Prostate gland (tissue), 2 donors: ENCODE measurements around the gene ACACA. TPM values are rescaled to one million over a fixed set of nuclear protein-coding genes. Genes with fewer than 3 reads are reported as not detected.
"Not testable (repeated sequence)": the region's sequence is repeated elsewhere in the genome, so short reads cannot be mapped to it uniquely, and the experiment has no call there.

Experiments used
- DNase-seq: peaks from one replicate; pipeline ENCODE4 v3.0.0-alpha.2; 2019; ENCODE audit warnings: low spot score
- H3K27ac ChIP-seq, 2 donors: fragments of 200-600 bp; sonication (generic); 2 replicates each; pipeline ENCODE4 v1.5.1; 2017 to 2019
- H3K27me3 ChIP-seq: fragments of 200-600 bp; sonication (generic); replicated peaks from 2 replicates; pipeline ENCODE4 v1.5.1; 2019; ENCODE audit not compliant: insufficient read depth
- H3K36me3 ChIP-seq, 2 donors: fragments of 200-600 bp; sonication (generic); 1 replicate in 1 of 2; 2 replicates in 1 of 2; pipeline versions ENCODE4 v1.5.1 to v1.8.1; 2017 to 2019
- H3K4me1 ChIP-seq: fragments of 200-600 bp; sonication (generic); replicated peaks from 2 replicates; pipeline ENCODE4 v1.5.1; 2019
- H3K4me3 ChIP-seq, 2 donors: fragments of 200-600 bp; sonication (generic); 2 replicates each; pipeline ENCODE4 v1.5.1; 2017 to 2019
- H3K9me3 ChIP-seq: fragments of 200-600 bp; sonication (generic); 2 replicates; pipeline ENCODE4 v1.5.1; 2017
- POLR2A ChIP-seq: fragments of 450-650 bp; IDR thresholded peaks from one replicate; pipeline ENCODE4 v1.6.1; 2016; ENCODE audit warnings: antibody characterized with exemption, mild to moderate bottlenecking
- POLR2AphosphoS5 ChIP-seq: sonication (generic); formaldehyde crosslinking; IDR thresholded peaks from one replicate; pipeline ENCODE4 v1.6.1; 2017; ENCODE audit warnings: antibody characterized with exemption
- WGBS: methylation state at CpG from one replicate; pipeline ENCODE4 v1.1.5; 2018; 5-methylcytosine and 5-hydroxymethylcytosine counted together
- intact Hi-C: fragments of 100-400 bp; cut with DNase I; formaldehyde crosslinking; loops from one replicate; pipeline ENCODE4 v1.14.2; 2022
- total RNA-seq, 2 donors: library from RNA; depleted of rRNA; stranded (reverse); fragments of >200 nt; gene quantifications; one replicate each; pipeline ENCODE4 v1.1.0, GENCODE V29; 2016
- TF ChIP-seq, protein P1 (sequence below), 4 experiments: fragments of 200-600 bp in 2 of 4; fragments of 450-650 bp in 2 of 4; sonication (generic) in 2 of 4; IDR thresholded peaks; 1 replicate in 3 of 4; 2 replicates in 1 of 4; pipeline ENCODE4 v1.5.1; 2016 to 2019; ENCODE audit warnings: antibody characterized with exemption in 4 of 4, mild to moderate bottlenecking in 2 of 4, moderate library complexity in 2 of 4

The ACACA gene
- total RNA-seq, 2 donors from 2014 or later, result 54.2 to 71.3 TPM

DNA sequence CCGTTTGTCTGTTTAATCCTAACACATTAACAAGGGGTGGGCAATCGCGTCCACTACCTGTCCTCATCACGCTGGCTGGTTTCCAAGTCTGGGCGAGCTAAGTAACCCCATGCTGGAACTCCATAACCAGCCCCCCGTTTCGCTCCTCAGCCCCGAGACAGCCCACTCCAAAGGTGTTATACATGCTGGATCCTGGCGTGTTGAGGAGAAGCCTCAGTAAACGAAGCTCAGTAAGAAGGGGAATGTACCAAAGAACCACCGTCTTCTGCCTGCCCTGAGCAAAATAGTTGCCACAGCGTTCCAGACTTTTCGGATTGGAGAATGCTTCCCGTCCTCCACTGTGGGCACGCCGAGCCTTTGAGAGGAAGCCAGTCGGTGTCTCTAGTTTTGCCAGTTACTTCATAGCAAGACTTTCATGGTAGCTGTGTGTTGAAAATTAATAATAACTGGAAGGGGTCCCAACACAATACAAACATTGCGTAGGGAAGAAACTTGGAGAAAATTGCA, 46.9 kb downstream of the ACACA start:
- H3K4me1 ChIP-seq, result no peaks in the 10 kb centered on the region
- TF ChIP-seq POLR2A (no peak), POLR2AphosphoS5 (peak; percentile 4)
- 2% methylated on average over 18 of the region's 18 CpGs for WGBS

DNA sequence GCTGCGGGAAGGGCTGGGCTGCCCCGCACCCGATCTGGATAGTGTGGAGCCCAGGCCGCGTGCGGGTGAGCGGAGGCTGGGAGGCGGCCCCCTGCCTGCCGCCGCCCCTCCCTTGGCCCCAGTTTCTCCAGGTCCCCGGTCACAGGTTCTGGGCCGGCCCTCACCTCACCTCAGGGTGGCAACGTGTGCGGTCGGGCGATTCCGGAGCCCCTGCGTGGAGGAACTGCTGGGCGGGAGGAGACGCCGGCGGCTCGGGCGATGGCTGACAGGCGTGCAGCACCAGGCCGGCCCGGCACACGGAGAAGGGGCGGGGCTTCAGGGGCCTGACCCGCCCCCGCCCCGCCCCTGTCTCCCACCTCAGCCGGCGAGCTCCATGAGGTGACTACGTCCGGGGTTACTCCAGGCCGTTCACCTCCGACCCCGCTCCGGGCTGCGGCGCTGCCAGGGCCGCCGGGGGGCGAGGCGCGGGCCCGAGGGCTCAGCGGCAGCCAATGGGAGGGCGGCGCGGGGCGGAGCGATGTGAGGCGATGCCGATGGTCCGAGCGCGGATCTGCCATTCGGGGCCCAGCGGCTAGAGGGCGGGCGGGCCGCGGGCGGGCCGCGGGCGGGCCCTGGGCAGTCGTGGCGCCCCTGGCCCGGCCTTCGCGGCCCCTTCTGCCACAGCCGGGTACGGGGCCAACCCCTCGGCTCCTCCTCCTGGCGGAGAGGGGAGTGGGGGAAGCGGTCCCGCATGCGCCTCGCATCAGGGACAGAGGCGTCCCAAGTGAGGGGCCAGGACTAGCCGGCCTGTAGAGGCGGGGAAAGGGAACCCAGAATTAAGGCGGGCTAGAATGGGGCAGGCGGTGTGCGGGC, 47.6 kb downstream of the ACACA start:
- Histone ChIP-seq H3K27me3 (no peaks in the 10 kb centered on the region), H3K4me3 (peak overlapping the region; percentile 81 to 87), H3K27ac (peak overlapping the region; percentile 92 to 94), H3K36me3 (no peaks in the 10 kb centered on the region), H3K9me3 (no peaks in the 10 kb centered on the region), H3K4me1 (no peaks in the 10 kb centered on the region)
- DNase-seq, result peak; percentile 87
- intact Hi-C loops, result loop anchor here (5.0 to 10.0 kb wide), 2 partner anchors 57 to 824 kb away; partner anchors contain the start of genes MYO19 and PIGW
- 1% methylated on average over 15 of the region's 88 CpGs for WGBS
- TF ChIP-seq, protein P1, sequence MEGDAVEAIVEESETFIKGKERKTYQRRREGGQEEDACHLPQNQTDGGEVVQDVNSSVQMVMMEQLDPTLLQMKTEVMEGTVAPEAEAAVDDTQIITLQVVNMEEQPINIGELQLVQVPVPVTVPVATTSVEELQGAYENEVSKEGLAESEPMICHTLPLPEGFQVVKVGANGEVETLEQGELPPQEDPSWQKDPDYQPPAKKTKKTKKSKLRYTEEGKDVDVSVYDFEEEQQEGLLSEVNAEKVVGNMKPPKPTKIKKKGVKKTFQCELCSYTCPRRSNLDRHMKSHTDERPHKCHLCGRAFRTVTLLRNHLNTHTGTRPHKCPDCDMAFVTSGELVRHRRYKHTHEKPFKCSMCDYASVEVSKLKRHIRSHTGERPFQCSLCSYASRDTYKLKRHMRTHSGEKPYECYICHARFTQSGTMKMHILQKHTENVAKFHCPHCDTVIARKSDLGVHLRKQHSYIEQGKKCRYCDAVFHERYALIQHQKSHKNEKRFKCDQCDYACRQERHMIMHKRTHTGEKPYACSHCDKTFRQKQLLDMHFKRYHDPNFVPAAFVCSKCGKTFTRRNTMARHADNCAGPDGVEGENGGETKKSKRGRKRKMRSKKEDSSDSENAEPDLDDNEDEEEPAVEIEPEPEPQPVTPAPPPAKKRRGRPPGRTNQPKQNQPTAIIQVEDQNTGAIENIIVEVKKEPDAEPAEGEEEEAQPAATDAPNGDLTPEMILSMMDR (IDR thresholded peaks at IDR 0.05), result peak; percentile 25 to 59 (median 50)
- TF ChIP-seq POLR2A (peak; percentile 59), POLR2AphosphoS5 (no peak)

More for the DNA sequence above, 46.9 kb downstream of the ACACA start:
- H3K9me3 ChIP-seq, result no peaks in the 10 kb centered on the region
- H3K4me3 ChIP-seq, result peak overlapping the region; percentile 81 to 87
- intact Hi-C loops, result loop anchor here (5.0 to 10.0 kb wide), 2 partner anchors 57 to 825 kb away; partner anchors contain the start of genes MYO19 and PIGW
- DNase-seq, result no peak
- no peaks in the 10 kb centered on the region for H3K27me3 ChIP-seq
- H3K36me3 ChIP-seq, result no peaks in the 10 kb centered on the region
- H3K27ac ChIP-seq, result peak overlapping the region; percentile 92 to 94

DNA sequence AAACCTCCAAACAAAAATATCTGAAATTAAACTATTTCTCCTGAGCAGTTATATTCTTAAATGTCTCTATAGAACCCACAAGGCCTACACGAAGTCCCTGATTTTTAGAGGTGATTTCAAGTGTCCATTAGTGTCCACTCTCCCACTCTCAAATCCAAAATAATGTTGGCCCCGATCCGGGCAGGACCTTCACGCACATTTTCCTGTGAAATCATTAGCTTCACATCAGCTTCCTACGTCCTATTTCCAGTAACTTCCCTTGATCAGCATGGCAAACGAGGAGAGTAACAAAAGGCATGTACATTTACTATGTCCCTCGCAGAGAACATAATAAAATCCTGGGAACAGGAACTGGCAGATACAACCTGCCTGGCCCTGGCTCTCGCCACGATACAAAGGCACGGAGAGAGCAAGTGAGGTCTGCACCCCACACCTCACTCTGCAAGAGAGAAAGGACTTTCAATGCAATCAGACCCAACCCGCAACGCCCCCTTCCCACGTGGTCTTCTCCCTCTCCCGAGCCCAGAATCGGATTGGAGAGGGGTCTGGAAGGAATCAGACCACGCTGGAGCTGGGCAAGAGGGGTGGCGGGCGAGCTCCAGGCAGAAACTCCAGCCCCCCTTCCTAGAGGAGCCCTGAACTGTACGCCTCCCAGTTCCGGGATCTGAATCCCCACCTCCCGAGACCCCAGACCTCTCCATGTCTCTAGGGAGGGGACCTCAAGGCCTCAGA, 48.4 kb downstream of the ACACA start:
- Histone ChIP-seq H3K4me3 (peak overlapping the region; percentile 81 to 87), H3K36me3 (no peaks in the 10 kb centered on the region), H3K4me1 (no peaks in the 10 kb centered on the region), H3K27me3 (no peaks in the 10 kb centered on the region), H3K27ac (peak overlapping the region; percentile 92 to 94), H3K9me3 (no peaks in the 10 kb centered on the region)
- peak; percentile 68 for DNase-seq
- TF ChIP-seq POLR2AphosphoS5 (peak; percentile 67), POLR2A (no peak)
- intact Hi-C loops, result loop anchor here (5.0 to 10.0 kb wide), 2 partner anchors 56 to 823 kb away; partner anchors contain the start of genes MYO19 and PIGW
- WGBS, result under 1% methylated on average over 21 of the region's 21 CpGs

DNA sequence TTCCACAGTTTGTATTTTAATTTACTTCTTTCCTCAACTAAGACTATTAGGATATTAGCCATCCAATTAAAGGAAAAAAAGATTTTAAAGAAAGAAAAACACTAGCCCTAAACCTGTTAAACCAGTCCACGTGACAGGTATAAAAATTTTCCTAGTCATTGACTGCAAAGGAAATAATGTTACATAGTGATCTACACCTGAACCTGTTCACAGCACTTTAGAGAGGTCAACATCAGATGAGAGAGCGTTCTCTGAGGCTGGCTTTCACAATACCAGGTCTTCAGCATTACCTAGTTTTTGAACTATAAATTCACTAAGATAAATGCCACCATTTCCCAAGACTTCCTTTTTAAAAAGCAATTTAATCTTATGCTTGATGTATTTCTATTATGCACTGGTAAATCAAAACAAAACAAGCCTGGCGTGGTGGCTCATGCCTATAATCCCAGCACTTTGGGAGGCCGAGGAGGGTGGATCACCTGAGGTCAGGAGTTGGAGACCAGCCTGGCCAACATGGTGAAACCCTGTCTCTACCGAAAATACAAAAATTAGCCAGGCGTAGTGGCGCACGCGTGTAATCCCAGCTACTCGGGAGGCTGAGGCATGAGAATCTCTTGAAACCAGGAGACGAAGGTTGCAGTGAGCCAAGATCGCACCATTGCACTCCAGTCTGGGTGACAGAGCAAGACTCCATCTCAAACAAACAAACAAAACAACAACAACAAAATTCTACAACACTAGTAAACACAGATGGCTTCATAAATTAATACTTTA, 49.7 kb downstream of the ACACA start:
- not testable (repeated sequence) for H3K36me3 ChIP-seq, H3K9me3 ChIP-seq, H3K27me3 ChIP-seq, H3K4me1 ChIP-seq
- 75% methylated on average over 12 of the region's 12 CpGs for WGBS
- Histone ChIP-seq H3K27ac (peak overlapping the region; percentile 92 to 94), H3K4me3 (peak overlapping the region; percentile 9 to 87)
- peak; percentile 11 for DNase-seq
- intact Hi-C loops, result loop anchor here (5.0 to 10.0 kb wide), 2 partner anchors 55 to 822 kb away; partner anchors contain the start of genes MYO19 and PIGW

DNA sequence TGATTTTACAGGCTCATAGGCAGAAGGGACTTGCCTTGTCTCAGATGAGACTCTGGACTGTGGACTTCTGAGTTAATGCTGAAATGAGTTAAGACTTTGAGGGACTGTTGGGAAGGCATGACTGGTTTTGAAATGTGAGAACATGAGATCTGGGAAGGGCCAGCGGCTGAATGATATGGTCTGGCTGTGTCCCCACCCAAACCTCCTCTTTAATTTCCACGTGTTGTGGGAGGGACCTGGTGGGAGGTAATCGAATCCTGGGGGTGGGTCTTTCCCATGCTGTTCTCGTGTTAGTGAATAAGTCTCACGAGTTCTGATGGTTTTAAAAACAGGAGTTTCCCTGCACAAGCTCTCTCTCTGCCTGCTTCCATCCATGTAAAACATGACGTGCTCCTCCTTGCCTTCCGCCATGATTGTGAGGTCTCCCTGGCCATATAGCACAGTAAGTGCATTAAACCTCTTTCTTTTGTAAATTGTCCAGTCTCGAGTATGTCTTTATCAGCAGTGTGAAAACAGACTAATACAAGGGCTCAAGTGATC, 59.7 kb downstream of the ACACA start:
- H3K4me3 ChIP-seq, intact Hi-C loops, DNase-seq, H3K27ac ChIP-seq, H3K36me3 ChIP-seq, H3K27me3 ChIP-seq, H3K4me1 ChIP-seq, H3K9me3 ChIP-seq: not testable (repeated sequence)
- 96% methylated on average over 8 of the region's 8 CpGs for WGBS

DNA sequence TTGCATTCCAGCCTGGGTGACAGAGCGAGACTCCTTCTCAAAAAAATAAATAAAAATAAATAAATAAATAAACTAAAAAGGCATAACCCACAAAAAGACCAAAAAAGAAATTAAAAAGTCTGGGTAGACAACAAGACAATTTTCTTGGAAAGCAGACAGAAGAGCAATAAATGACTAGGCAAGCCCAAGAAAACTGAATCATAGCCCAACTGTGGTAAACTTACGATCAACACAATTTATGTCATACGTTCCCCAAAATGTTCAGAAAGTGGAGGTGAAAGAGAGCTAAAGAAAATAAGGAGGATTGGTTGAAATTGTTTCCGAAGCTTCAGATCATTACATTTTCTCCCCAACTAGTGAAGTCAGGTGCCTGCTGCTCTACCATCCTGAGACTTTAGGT, 62.1 kb downstream of the ACACA start:
- H3K27ac ChIP-seq, result no peak overlapping the region
- H3K36me3 ChIP-seq, result no peaks in the 10 kb centered on the region
- no peaks in the 10 kb centered on the region for H3K4me1 ChIP-seq
- no peak for DNase-seq
- H3K4me3 ChIP-seq, result no peak overlapping the region
- H3K9me3 ChIP-seq, result no peaks in the 10 kb centered on the region
- no peaks in the 10 kb centered on the region for H3K27me3 ChIP-seq
- intact Hi-C loops, result no loop called here
- TF ChIP-seq POLR2A (no peak), POLR2AphosphoS5 (no peak)
- TF ChIP-seq, protein P1 (IDR thresholded peaks at IDR 0.05), result no peak
- WGBS, result 92% methylated on average over 4 of the region's 4 CpGs
